Measurements from ENCODE around the gene DOK4.

GRCh38 chr16:57435838-57436237 is 50.5 kb downstream of the DOK4 start:
- no peak for TF ChIP-seq CTCF (IDR thresholded peaks at IDR 0.05; ENCODE audit: extremely low read depth in 1 of 2, insufficient read depth in 1 of 2, low read depth in 1 of 2, low read length in 2 of 2)
- TF ChIP-seq MAX (IDR thresholded peaks at IDR 0.05; ENCODE audit: insufficient read depth, insufficient read length) = no peak
- no peak for TF ChIP-seq FOS (IDR thresholded peaks at IDR 0.05; ENCODE audit: borderline replicate concordance, insufficient read depth, low read length)
- no peak for TF ChIP-seq POLR2A (IDR thresholded peaks at IDR 0.05; ENCODE audit: low read depth, low read length)

Measured in endothelial cell of umbilical vein (primary cell).